Measurements from ENCODE around the gene PDLIM7. TPM values are rescaled to one million over a fixed set of nuclear protein-coding genes. Genes with fewer than 3 reads are reported as not detected.
A peak's percentile ranks its signal among the peaks of the same experiment; 100 is the strongest.

Gene PDLIM7
- total and polyA plus RNA-seq, 10 of the 15 experiments (the other 5 are each of a cell fraction or from before 2014, with no cell fraction given), result 0.82 to 36.6 (median 19.3) TPM

DNA sequence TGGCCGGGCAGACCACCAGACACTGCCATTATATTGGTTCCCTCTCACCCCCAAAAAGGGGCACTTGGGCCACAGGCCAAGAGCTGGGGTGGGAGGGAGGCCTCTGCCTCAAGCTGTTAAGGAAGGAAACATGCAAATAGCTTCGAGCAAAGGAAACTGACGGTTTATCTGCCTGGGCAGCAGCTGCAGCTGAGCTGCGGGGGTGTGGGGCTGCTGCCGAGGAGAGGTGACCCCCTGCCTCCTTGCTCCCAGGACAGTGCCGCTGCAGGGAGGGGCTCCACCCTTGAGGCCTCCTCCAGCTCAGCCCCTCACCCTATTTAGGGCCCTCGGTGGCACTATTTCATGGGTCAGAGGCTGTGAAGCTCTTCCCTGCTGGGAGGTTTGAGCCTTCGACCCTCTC, 11.4 kb upstream of the PDLIM7 start:
- BruUV-seq (replicated peaks), result no TSS peak
- H3K79me2 ChIP-seq (ENCODE audit: control insufficient read depth, insufficient read depth, low read length), result peaks cover 35% of the 10 kb centered on the region
- SMC1A ChIA-PET (ENCODE audit: uncharacterized antibody, unreplicated experiment), result interaction anchor here (0.6 to 2.4 kb wide), 8 partner anchors 10 to 199 kb away, joined by 3 to 10 read pairs (median 5); partner anchors contain the start of gene PDLIM7
- no peaks in the 10 kb centered on the region for H3K27me3 ChIP-seq (replicated peaks in 1 of 2; ENCODE audit: control insufficient read depth in 2 of 2, insufficient read depth in 2 of 2, low read length in 1 of 2)
- RAD21 ChIA-PET (ENCODE audit: unreplicated experiment), result interaction anchor here (0.8 to 3.4 kb wide), 14 partner anchors 8 to 119 kb away, joined by 3 to 17 read pairs (median 4); partner anchors contain the start of genes GRK6, PDLIM7 and TMED9
- intact Hi-C loops (cut with micrococcal nuclease; ENCODE audit: unreplicated experiment) (loop anchor here (5.0 to 10.0 kb wide), 2 partner anchors 93 to 394 kb away; partner anchors contain the start of gene B4GALT7), in situ Hi-C loops (cut with MboI) (no loop called here)
- H3K4me1 ChIP-seq (ENCODE audit: control insufficient read depth, insufficient read depth, low read length), result peaks cover 38% of the 10 kb centered on the region
- no peak overlapping the region; the same call in 1 of the 2 replicates for H2AFZ ChIP-seq (ENCODE audit: control insufficient read depth, low read depth, low read length)
- POLR2A ChIA-PET, result interaction anchor here (0.6 to 3.5 kb wide), 18 partner anchors 8 to 791 kb away, joined by 3 to 19 read pairs (median 4); partner anchors contain the start of genes DDX41, LMAN2, PDLIM7 and TMED9
- H3K9me3 ChIP-seq (replicated peaks; ENCODE audit: control insufficient read depth, insufficient read depth, low read length), result no peaks in the 10 kb centered on the region
- H3K9ac ChIP-seq (ENCODE audit: control insufficient read depth, insufficient read depth, low read length), result peak overlapping the region; percentile 90
- CTCF ChIA-PET, result interaction anchor here (0.6 to 6.2 kb wide), 11 partner anchors 8 to 395 kb away, joined by 3 to 38 read pairs (median 17); partner anchors contain the start of genes PDLIM7 and RGS14
- H3K36me3 ChIP-seq (ENCODE audit: control insufficient read depth in 2 of 2, insufficient read depth in 2 of 2, low read length in 1 of 2), result peaks cover 10 to 38% of the 10 kb centered on the region in 2 experiments; a peak in 3 of 4 replicates
- FAIRE-seq, result peak; percentile 96
- peak overlapping the region; percentile 87 for H3K27ac ChIP-seq (ENCODE audit: control insufficient read depth, insufficient read depth)
- no peaks in the 10 kb centered on the region for H4K20me1 ChIP-seq (ENCODE audit: control insufficient read depth, insufficient read depth)
- H3K4me3 ChIP-seq, result peak overlapping the region; percentile 87
- ATAC-seq, result peak; percentile 32
- H3K4me2 ChIP-seq (ENCODE audit: control insufficient read depth, insufficient read depth), result peak overlapping the region; percentile 97
- no peak for DNase-seq (ENCODE audit: low read depth, low spot score)
- WGBS (ENCODE audit: insufficient coverage, insufficient replicate concordance, low lambda C conversion rate, missing lambda C conversion rate), result 0% methylated on average over 8 of the region's 8 CpGs
- TF ChIP-seq YY1 (IDR thresholded peaks at IDR 0.05; ENCODE audit: low read depth, low read length) (0 out of 2 replicates have a peak, but pooled peaks have one; percentile 28), TCF12 (IDR thresholded peaks at IDR 0.05; ENCODE audit: low read depth, low read length) (peak; percentile 92), EP300 (IDR thresholded peaks at IDR 0.05; ENCODE audit: borderline replicate concordance in 1 of 2, control insufficient read depth in 1 of 2, low read depth in 2 of 2, low read length in 2 of 2) (peak in 1 of 2 experiments; percentile 19; a peak in 1 of 4 replicates), FOXK2 (IDR thresholded peaks at IDR 0.05) (no peak), MEF2A (IDR thresholded peaks at IDR 0.05; ENCODE audit: insufficient read depth, low read depth, low read length) (no peak), BCL11A (IDR thresholded peaks at IDR 0.05; ENCODE audit: low read depth, low read length) (peak; percentile 37; the same call in 1 of the 2 replicates), POLR2AphosphoS2 (IDR thresholded peaks at IDR 0.05; ENCODE audit: low read depth, low read length) (no peak), HDGF (IDR thresholded peaks at IDR 0.05) (peak; percentile 14; the same call in 1 of the 2 replicates), DPF2 (IDR thresholded peaks at IDR 0.05) (0 out of 2 replicates have a peak, but pooled peaks have one; percentile 31), YBX1 (IDR thresholded peaks at IDR 0.05) (no peak), POU2F2 (IDR thresholded peaks at IDR 0.05; ENCODE audit: borderline replicate concordance, low read depth, low read length) (peak; percentile 91; the same call in 2 of the 3 replicates), CREB1 (IDR thresholded peaks at IDR 0.05; ENCODE audit: low read depth) (no peak), EGR1 (IDR thresholded peaks at IDR 0.05; ENCODE audit: borderline replicate concordance in 1 of 2, low read depth in 2 of 2, low read length in 2 of 2) (peak in 1 of 2 experiments; percentile 92; a peak in 2 of 3 replicates), POLR2AphosphoS5 (IDR thresholded peaks at IDR 0.05; ENCODE audit: low read length) (peak; percentile 83), NBN (IDR thresholded peaks at IDR 0.05) (0 out of 2 replicates have a peak, but pooled peaks have one; percentile 7), BHLHE40 (IDR thresholded peaks at IDR 0.05; ENCODE audit: borderline replicate concordance in 1 of 2, low read depth in 2 of 2, low read length in 1 of 2) (peak in 1 of 2 experiments; percentile 34; a peak in 1 of 4 replicates), TCF3 (IDR thresholded peaks at IDR 0.05; ENCODE audit: borderline replicate concordance, insufficient read depth, low read depth, low read length) (peak; percentile 91; the same call in 1 of the 2 replicates)
- TF ChIP-seq, protein P1, sequence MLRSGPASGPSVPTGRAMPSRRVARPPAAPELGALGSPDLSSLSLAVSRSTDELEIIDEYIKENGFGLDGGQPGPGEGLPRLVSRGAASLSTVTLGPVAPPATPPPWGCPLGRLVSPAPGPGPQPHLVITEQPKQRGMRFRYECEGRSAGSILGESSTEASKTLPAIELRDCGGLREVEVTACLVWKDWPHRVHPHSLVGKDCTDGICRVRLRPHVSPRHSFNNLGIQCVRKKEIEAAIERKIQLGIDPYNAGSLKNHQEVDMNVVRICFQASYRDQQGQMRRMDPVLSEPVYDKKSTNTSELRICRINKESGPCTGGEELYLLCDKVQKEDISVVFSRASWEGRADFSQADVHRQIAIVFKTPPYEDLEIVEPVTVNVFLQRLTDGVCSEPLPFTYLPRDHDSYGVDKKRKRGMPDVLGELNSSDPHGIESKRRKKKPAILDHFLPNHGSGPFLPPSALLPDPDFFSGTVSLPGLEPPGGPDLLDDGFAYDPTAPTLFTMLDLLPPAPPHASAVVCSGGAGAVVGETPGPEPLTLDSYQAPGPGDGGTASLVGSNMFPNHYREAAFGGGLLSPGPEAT (IDR thresholded peaks at IDR 0.05; ENCODE audit: low read depth), result no peak
- TF ChIP-seq, protein P2, sequence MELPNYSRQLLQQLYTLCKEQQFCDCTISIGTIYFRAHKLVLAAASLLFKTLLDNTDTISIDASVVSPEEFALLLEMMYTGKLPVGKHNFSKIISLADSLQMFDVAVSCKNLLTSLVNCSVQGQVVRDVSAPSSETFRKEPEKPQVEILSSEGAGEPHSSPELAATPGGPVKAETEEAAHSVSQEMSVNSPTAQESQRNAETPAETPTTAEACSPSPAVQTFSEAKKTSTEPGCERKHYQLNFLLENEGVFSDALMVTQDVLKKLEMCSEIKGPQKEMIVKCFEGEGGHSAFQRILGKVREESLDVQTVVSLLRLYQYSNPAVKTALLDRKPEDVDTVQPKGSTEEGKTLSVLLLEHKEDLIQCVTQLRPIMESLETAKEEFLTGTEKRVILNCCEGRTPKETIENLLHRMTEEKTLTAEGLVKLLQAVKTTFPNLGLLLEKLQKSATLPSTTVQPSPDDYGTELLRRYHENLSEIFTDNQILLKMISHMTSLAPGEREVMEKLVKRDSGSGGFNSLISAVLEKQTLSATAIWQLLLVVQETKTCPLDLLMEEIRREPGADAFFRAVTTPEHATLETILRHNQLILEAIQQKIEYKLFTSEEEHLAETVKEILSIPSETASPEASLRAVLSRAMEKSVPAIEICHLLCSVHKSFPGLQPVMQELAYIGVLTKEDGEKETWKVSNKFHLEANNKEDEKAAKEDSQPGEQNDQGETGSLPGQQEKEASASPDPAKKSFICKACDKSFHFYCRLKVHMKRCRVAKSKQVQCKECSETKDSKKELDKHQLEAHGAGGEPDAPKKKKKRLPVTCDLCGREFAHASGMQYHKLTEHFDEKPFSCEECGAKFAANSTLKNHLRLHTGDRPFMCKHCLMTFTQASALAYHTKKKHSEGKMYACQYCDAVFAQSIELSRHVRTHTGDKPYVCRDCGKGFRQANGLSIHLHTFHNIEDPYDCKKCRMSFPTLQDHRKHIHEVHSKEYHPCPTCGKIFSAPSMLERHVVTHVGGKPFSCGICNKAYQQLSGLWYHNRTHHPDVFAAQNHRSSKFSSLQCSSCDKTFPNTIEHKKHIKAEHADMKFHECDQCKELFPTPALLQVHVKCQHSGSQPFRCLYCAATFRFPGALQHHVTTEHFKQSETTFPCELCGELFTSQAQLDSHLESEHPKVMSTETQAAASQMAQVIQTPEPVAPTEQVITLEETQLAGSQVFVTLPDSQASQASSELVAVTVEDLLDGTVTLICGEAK (IDR thresholded peaks at IDR 0.05; ENCODE audit: borderline replicate concordance), result no peak

Measured in GM12878 (cell line).